PC-9 (cell line): ENCODE results near the gene NOPCHAP1. TPM values are rescaled to one million over a fixed set of nuclear protein-coding genes. Genes with fewer than 3 reads are reported as not detected.

Experiments
- Bru-seq: library from RNA; stranded (reverse); fragments of 400-500 nt; gene quantifications from one replicate; lab custom pipeline; 2021; lab: Mats Ljungman, UMichigan
- BruChase-seq, 2 experiments: library from RNA; stranded (reverse); fragments of 400-500 nt; gene quantifications; one replicate each; lab custom pipeline; 2021; lab: Mats Ljungman, UMichigan
- BruUV-seq: library from RNA; stranded (reverse); fragments of 400-500 nt; replicated peaks from 2 replicates; lab custom pipeline; 2021; lab: Mats Ljungman, UMichigan
- CTCF ChIA-PET: fragments of 300-600 bp; sonication (Branson Sonifier 250); formaldehyde crosslinking; loops from one replicate; lab custom pipeline; 2022; ENCODE audit warnings: antibody characterized with exemption; lab: Charles Lee
- POLR2A ChIA-PET: fragments of 300-600 bp; sonication (Branson Sonifier 250); formaldehyde crosslinking; loops from one replicate; lab custom pipeline; 2022; ENCODE audit warnings: antibody characterized with exemption; ENCODE audit not compliant: unreplicated experiment; lab: Charles Lee
- DNase-seq, 2 experiments: peaks; one replicate each; pipeline versions ENCODE4 v3.0.0 to v3.0.0-alpha.2; 2015 to 2022; ENCODE audit warnings: mixed read lengths in 1 of 2
- H2AFZ ChIP-seq: fragments of 200-600 bp; sonication (generic); 2 replicates; pipeline ENCODE4 v1.8.1; 2017; ENCODE audit warnings: antibody characterized with exemption
- H3F3A ChIP-seq: fragments of 200-600 bp; sonication (generic); 2 replicates; pipeline ENCODE4 v1.8.1; 2017; ENCODE audit warnings: antibody characterized with exemption, mild to moderate bottlenecking, low read depth; ENCODE audit not compliant: insufficient read depth
- H3K27ac ChIP-seq: fragments of 200-600 bp; sonication (generic); 2 replicates; pipeline ENCODE4 v1.6.1; 2016; ENCODE audit warnings: mixed run types
- H3K27me3 ChIP-seq: fragments of 200-600 bp; sonication (generic); 2 replicates; pipeline ENCODE4 v1.6.1; 2016; ENCODE audit warnings: low read depth, mixed run types; ENCODE audit not compliant: insufficient read depth
- H3K36me3 ChIP-seq: fragments of 200-600 bp; sonication (generic); 2 replicates; pipeline ENCODE4 v1.6.1; 2016; ENCODE audit warnings: low read depth, mixed run types
- H3K4me1 ChIP-seq: fragments of 200-600 bp; sonication (generic); replicated peaks from 2 replicates; pipeline ENCODE4 v1.6.1; 2016; ENCODE audit warnings: mixed run types; ENCODE audit not compliant: insufficient read depth
- H3K4me2 ChIP-seq: fragments of 200-600 bp; sonication (generic); 2 replicates; pipeline ENCODE4 v1.6.1; 2017; ENCODE audit warnings: mixed run types
- H3K4me3 ChIP-seq: fragments of 200-600 bp; sonication (generic); 2 replicates; pipeline ENCODE4 v1.6.1; 2016; ENCODE audit warnings: mixed run types
- H3K79me2 ChIP-seq: fragments of 200-600 bp; sonication (generic); 2 replicates; pipeline ENCODE4 v1.6.1; 2017; ENCODE audit warnings: low read depth, mixed run types
- H3K9me2 ChIP-seq: fragments of 200-600 bp; sonication (generic); 2 replicates; pipeline ENCODE4 v1.8.1; 2017; ENCODE audit warnings: mild to moderate bottlenecking; ENCODE audit not compliant: insufficient read depth
- H3K9me3 ChIP-seq: fragments of 200-600 bp; sonication (generic); 2 replicates; pipeline ENCODE4 v1.8.1; 2016; ENCODE audit warnings: low read depth; ENCODE audit not compliant: insufficient read depth
- H4K20me1 ChIP-seq: fragments of 200-600 bp; sonication (generic); 2 replicates; pipeline ENCODE4 v1.8.1; 2017; ENCODE audit not compliant: insufficient read depth
- EZH2 ChIP-seq: fragments of 200-600 bp; sonication (generic); IDR thresholded peaks from 2 replicates; pipeline ENCODE4 v1.8.0; 2017; ENCODE audit warnings: antibody characterized with exemption, low read depth
- intact Hi-C: fragments of 100-400 bp; cut with micrococcal nuclease; formaldehyde crosslinking; loops from one replicate; pipeline ENCODE4 v1.10.0; 2022; ENCODE audit not compliant: unreplicated experiment
- long read RNA-seq: library from polyadenylated mRNA; stranded (forward); transcript quantifications from one replicate; pipeline ENCODE4 v2.0.0, GENCODE V29; 2022
- total RNA-seq: library from RNA; stranded (reverse); gene quantifications from 2 replicates; pipeline ENCODE4 v1.2.3, GENCODE V29; 2021
- TF ChIP-seq, protein P1 (sequence below): fragments of 200-600 bp; sonication (generic); conservative IDR thresholded peaks from 2 replicates; pipeline ENCODE4 v1.6.1; 2017; ENCODE audit warnings: mixed run types, antibody characterized with exemption, mild to moderate bottlenecking, moderate library complexity

NOPCHAP1 gene, protein sequence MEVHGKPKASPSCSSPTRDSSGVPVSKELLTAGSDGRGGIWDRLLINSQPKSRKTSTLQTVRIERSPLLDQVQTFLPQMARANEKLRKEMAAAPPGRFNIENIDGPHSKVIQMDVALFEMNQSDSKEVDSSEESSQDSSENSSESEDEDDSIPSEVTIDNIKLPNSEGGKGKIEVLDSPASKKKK
- 20.1 and 21.7 TPM in 2 replicates for total RNA-seq
- Bru-seq, nascent RNA = percentile 59 among the genes with signal in this experiment
- percentile 68 among the genes with signal in this experiment for BruChase-seq, experiment 1, labeled RNA remaining after a 2-hour chase
- percentile 54 among the genes with signal in this experiment for BruChase-seq, experiment 2, labeled RNA remaining after a 6-hour chase
- long read RNA-seq, full-length matches to known transcripts = 26 of 34 reads
- long read RNA-seq, partial matches to known transcripts = 4 of 34 reads
- long read RNA-seq, other reads (novel, unspliced or antisense) = 4 of 34 reads

DNA sequence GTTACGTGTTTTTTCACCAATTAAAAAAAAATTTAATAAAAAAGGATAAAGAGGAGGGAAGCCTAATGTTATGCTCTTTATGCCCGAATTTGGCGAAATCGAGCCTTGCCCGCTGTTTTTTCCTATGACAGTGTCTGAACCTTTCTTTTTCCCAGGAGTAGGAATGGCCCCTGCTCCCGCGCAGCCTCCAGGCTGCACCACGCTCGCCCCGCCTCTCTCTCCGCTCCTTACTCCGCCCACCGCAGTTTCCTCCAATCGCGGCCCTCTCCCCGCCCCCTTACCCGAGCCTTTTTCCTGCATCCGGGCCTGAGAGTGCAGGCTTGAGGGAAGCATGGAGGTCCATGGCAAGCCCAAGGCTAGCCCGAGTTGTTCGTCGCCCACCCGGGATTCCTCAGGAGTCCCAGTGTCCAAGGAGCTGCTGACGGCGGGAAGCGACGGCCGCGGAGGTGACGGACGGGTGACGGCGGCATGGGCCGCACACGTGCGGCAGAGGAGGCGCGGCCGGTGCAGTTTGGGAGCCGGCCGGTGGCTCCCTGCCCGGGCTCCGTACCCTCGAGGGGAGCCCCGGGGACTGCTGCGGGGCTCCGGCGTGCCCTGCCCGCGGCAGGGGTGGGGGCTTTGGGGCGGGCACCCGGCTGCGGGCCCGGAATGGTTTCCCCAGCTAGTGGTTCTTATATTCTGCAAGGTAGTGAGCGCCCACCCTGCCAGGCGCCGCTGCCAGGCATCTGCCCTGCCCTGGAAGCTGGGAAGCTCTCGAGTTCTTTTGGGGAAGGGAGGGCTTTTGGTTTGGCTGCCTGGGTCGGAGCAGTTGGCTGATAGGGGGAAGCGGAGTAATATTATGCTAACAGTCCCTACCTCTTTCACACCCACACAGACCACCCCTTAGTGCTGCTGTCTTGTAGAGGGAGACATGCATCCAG is at the start of gene NOPCHAP1:
Gene NOPCHAP1 (plus strand): TSS at position 295 of the 920 bp plus-strand sequence. CDS start 37 bp downstream, at position 332.
- Histone ChIP-seq H3K4me3 (peak within 1 kb of the TSS; percentile 74), H3K9me3 (no peaks in the 10 kb centered on the region), H3K27ac (no peak within 1 kb of the TSS), H3K36me3 (peaks cover 12% of the 10 kb centered on the region), H3K79me2 (peaks cover 28% of the 10 kb centered on the region), H3K9me2 (no peaks in the 10 kb centered on the region), H3K4me2 (peak within 1 kb of the TSS; percentile 93), H3K27me3 (no peaks in the 10 kb centered on the region), H4K20me1 (no peaks in the 10 kb centered on the region), H3K4me1 (peaks cover 22% of the 10 kb centered on the region), H3F3A (no peaks in the 10 kb centered on the region), H2AFZ (peak within 1 kb of the TSS; percentile 79)
- TF ChIP-seq EZH2 = no peak
- TF ChIP-seq, protein P1, sequence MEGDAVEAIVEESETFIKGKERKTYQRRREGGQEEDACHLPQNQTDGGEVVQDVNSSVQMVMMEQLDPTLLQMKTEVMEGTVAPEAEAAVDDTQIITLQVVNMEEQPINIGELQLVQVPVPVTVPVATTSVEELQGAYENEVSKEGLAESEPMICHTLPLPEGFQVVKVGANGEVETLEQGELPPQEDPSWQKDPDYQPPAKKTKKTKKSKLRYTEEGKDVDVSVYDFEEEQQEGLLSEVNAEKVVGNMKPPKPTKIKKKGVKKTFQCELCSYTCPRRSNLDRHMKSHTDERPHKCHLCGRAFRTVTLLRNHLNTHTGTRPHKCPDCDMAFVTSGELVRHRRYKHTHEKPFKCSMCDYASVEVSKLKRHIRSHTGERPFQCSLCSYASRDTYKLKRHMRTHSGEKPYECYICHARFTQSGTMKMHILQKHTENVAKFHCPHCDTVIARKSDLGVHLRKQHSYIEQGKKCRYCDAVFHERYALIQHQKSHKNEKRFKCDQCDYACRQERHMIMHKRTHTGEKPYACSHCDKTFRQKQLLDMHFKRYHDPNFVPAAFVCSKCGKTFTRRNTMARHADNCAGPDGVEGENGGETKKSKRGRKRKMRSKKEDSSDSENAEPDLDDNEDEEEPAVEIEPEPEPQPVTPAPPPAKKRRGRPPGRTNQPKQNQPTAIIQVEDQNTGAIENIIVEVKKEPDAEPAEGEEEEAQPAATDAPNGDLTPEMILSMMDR = no peak
- intact Hi-C loops = loop anchor here (1.0 kb wide), 1 partner anchor 27 kb away; no protein-coding TSS in a partner anchor
- no TSS peak for BruUV-seq
- peak; percentile 68 to 91 for DNase-seq
- ChIA-PET CTCF (no interaction called here), POLR2A (interaction anchor here (0.6 kb wide), 1 partner anchor 250 kb away, joined by 5 read pairs; no protein-coding TSS in a partner anchor)

DNA sequence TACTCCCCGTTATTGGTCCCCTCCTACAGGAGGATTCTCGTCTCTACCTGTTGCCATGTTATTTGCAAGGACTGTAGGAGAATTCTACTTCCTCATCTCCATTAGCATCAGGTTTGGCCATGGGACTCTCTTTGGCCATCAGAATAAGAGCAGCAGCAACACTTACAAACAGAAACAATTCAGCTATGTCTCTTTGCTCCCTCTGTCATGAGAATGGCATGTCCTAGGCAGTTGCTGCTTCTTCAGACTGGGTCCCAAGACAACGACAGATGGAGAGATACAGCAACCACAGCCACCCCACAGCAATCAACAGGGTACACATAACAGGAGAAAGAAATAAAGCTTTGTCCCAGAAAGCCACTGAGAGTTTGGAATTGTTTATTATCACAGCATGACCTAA is 47.7 kb upstream of the NOPCHAP1 start:
- intact Hi-C loops = no loop called here
- H3K9me2 ChIP-seq = no peaks in the 10 kb centered on the region
- no peak overlapping the region for H2AFZ ChIP-seq
- POLR2A ChIA-PET = no interaction called here
- no peak overlapping the region for H3K4me2 ChIP-seq
- no peaks in the 10 kb centered on the region for H3K27me3 ChIP-seq
- H3K9me3 ChIP-seq = no peaks in the 10 kb centered on the region
- no peak overlapping the region for H3K4me3 ChIP-seq
- CTCF ChIA-PET = no interaction called here
- no peaks in the 10 kb centered on the region for H3K79me2 ChIP-seq
- H4K20me1 ChIP-seq = no peaks in the 10 kb centered on the region; the same call in 1 of the 2 replicates
- H3K4me1 ChIP-seq = no peaks in the 10 kb centered on the region
- BruUV-seq = no TSS peak
- TF ChIP-seq, protein P1 = no peak
- TF ChIP-seq EZH2 = no peak
- no peak overlapping the region for H3K27ac ChIP-seq
- no peak for DNase-seq
- H3F3A ChIP-seq = no peaks in the 10 kb centered on the region
- no peaks in the 10 kb centered on the region for H3K36me3 ChIP-seq

DNA sequence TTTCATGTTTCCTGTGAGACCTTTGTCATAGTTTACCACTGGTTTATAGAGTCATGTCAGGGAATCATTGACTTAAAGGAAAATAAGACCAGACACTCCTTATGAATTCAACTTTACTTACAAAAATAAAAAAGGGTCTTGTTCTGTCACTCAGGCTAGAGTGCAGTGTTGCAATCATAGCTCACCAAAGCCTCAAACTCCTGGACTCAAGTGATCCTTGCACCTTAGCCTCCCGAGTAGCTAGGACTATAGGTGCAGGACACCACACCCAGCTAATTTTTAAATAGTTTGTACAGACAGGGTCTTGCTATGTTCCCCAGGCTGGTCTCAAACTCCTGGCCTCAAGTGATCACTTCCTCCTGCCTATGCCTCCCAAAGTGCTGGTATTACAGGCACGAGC is 47.0 kb upstream of the NOPCHAP1 start:
- intact Hi-C loops = no loop called here
- no peaks in the 10 kb centered on the region for H3K4me1 ChIP-seq
- H3K79me2 ChIP-seq = no peaks in the 10 kb centered on the region
- H3K9me3 ChIP-seq = no peaks in the 10 kb centered on the region
- TF ChIP-seq EZH2 = no peak
- TF ChIP-seq, protein P1 = no peak
- H3K9me2 ChIP-seq = no peaks in the 10 kb centered on the region
- POLR2A ChIA-PET = no interaction called here
- BruUV-seq = no TSS peak
- no peak overlapping the region for H3K4me2 ChIP-seq
- H3K27me3 ChIP-seq = no peaks in the 10 kb centered on the region
- no peaks in the 10 kb centered on the region for H3F3A ChIP-seq
- H2AFZ ChIP-seq = no peak overlapping the region
- H3K36me3 ChIP-seq = no peaks in the 10 kb centered on the region
- CTCF ChIA-PET = no interaction called here
- H3K4me3 ChIP-seq = no peak overlapping the region
- H3K27ac ChIP-seq = no peak overlapping the region
- H4K20me1 ChIP-seq = no peaks in the 10 kb centered on the region
- no peak for DNase-seq
